RWPE2 (cell line): ENCODE data around the gene RGMB.

Experiments used
- ATAC-seq: fragments of 200-7000 bp; cut with Tn5 transposase; 3 replicates; pipeline ENCODE4 v1.9.1; 2021; ENCODE audit warnings: low read depth
- DNase-seq: peaks from one replicate; pipeline ENCODE4 v3.0.0-alpha.2; 2020; ENCODE audit warnings: low spot score
- H3K27ac ChIP-seq: fragments of 450-650 bp; 2 replicates; pipeline ENCODE4 v1.5.1; 2017; ENCODE audit warnings: mild to moderate bottlenecking; ENCODE audit not compliant: poor library complexity, severe bottlenecking
- H3K27me3 ChIP-seq: fragments of 250-450 bp; sonication (Bioruptor Pico); 2 replicates; pipeline ENCODE4 v1.5.1; 2021; ENCODE audit warnings: mild to moderate bottlenecking, moderate library complexity; ENCODE audit not compliant: insufficient read depth, poor library complexity, severe bottlenecking
- H3K36me3 ChIP-seq: fragments of 250-450 bp; sonication (Bioruptor Pico); 2 replicates; pipeline ENCODE4 v1.5.1; 2020; ENCODE audit warnings: low read depth, mild to moderate bottlenecking, moderate library complexity
- H3K4me1 ChIP-seq: fragments of 250-450 bp; sonication (Bioruptor Pico); 2 replicates; pipeline ENCODE4 v1.5.1; 2021; ENCODE audit warnings: mild to moderate bottlenecking, moderate library complexity; ENCODE audit not compliant: insufficient read depth, poor library complexity, severe bottlenecking
- H3K4me3 ChIP-seq: fragments of 250-450 bp; sonication (Bioruptor Pico); 2 replicates; pipeline ENCODE4 v1.5.1; 2021; ENCODE audit warnings: mild to moderate bottlenecking, moderate library complexity; ENCODE audit not compliant: severe bottlenecking
- H3K9me3 ChIP-seq: fragments of 250-450 bp; sonication (Bioruptor Pico); 2 replicates; pipeline ENCODE4 v1.5.1; 2021; ENCODE audit warnings: mild to moderate bottlenecking, moderate library complexity; ENCODE audit not compliant: severe bottlenecking
- TF ChIP-seq, protein P1 (sequence below): fragments of 450-650 bp; IDR thresholded peaks from one replicate; pipeline ENCODE4 v1.5.1; 2017; ENCODE audit warnings: mild to moderate bottlenecking, moderate library complexity; ENCODE audit not compliant: poor library complexity, severe bottlenecking

RGMB gene

DNA sequence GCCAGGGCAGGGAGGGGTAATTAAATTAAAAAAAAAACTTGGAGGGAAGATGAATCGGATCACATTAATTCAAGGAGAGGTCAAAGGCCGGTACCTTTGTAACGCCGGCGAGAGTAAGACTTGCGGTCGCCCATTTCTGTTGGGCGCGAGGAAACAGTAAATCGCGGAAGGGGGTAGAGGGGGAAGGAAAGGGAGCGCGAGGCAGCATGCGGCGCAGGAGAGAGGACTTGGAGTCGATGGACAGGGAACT, 324 bp upstream of the RGMB start:
- H3K4me1 ChIP-seq = peaks cover 37% of the 10 kb centered on the region
- H3K36me3 ChIP-seq = peaks cover 36% of the 10 kb centered on the region

DNA sequence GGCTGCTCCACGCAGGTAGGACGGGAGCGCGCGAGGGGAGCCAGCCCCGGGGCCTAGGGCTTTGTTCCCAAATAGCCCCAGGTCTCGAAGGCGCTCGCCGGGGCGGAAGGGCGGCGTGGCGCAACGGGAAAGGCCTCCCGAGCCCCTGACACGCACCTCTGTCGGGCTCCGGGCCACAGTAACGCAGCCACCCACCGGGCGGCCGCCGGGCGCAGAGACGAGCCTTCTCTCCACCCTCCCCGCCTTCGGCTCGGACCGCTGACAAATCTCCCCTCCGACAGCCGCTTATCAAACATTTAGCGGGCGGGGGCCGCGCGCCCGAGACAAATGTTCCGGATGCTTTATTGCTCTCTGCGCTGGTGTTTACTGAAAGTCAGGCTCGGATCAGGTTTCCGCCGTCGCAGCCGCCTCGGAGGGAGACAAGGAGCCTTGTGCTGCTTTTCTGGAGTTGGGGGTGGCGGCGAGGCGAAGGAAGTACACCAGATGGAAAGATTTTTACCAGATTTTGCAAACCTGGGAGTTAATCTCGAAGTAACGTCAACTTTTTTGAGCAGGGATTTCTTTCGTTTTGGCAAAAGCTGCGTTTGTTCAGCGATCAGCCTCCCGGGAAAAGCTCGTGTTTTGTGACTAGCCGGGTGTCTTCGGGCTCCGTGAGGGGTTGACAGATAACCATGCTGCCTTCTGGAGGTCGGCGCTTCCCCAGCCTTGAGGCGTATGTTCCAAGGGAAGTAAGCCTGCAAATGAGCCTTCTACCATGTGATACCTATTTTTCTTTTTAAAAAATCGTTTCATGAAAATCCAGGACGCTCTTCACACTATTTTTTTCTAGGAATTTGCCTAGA, 950 bp downstream of the RGMB start:
- Histone ChIP-seq H3K27me3 (no peaks in the 10 kb centered on the region), H3K4me3 (peak overlapping the region; percentile 81), H3K9me3 (no peaks in the 10 kb centered on the region), H3K4me1 (peaks cover 44% of the 10 kb centered on the region), H3K27ac (peak overlapping the region; percentile 73), H3K36me3 (peaks cover 49% of the 10 kb centered on the region)
- peak; percentile 1; the same call in 2 of the 3 replicates for ATAC-seq
- peak; percentile 66 for DNase-seq
- TF ChIP-seq, protein P1, sequence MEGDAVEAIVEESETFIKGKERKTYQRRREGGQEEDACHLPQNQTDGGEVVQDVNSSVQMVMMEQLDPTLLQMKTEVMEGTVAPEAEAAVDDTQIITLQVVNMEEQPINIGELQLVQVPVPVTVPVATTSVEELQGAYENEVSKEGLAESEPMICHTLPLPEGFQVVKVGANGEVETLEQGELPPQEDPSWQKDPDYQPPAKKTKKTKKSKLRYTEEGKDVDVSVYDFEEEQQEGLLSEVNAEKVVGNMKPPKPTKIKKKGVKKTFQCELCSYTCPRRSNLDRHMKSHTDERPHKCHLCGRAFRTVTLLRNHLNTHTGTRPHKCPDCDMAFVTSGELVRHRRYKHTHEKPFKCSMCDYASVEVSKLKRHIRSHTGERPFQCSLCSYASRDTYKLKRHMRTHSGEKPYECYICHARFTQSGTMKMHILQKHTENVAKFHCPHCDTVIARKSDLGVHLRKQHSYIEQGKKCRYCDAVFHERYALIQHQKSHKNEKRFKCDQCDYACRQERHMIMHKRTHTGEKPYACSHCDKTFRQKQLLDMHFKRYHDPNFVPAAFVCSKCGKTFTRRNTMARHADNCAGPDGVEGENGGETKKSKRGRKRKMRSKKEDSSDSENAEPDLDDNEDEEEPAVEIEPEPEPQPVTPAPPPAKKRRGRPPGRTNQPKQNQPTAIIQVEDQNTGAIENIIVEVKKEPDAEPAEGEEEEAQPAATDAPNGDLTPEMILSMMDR = peak; percentile 17

More for the DNA sequence above, 324 bp upstream of the RGMB start:
- Histone ChIP-seq H3K27ac (peak overlapping the region; percentile 73), H3K9me3 (no peaks in the 10 kb centered on the region), H3K4me3 (peak overlapping the region; percentile 81), H3K27me3 (no peaks in the 10 kb centered on the region)
- DNase-seq = no peak
- TF ChIP-seq, protein P1 = no peak
- ATAC-seq = no peak

DNA sequence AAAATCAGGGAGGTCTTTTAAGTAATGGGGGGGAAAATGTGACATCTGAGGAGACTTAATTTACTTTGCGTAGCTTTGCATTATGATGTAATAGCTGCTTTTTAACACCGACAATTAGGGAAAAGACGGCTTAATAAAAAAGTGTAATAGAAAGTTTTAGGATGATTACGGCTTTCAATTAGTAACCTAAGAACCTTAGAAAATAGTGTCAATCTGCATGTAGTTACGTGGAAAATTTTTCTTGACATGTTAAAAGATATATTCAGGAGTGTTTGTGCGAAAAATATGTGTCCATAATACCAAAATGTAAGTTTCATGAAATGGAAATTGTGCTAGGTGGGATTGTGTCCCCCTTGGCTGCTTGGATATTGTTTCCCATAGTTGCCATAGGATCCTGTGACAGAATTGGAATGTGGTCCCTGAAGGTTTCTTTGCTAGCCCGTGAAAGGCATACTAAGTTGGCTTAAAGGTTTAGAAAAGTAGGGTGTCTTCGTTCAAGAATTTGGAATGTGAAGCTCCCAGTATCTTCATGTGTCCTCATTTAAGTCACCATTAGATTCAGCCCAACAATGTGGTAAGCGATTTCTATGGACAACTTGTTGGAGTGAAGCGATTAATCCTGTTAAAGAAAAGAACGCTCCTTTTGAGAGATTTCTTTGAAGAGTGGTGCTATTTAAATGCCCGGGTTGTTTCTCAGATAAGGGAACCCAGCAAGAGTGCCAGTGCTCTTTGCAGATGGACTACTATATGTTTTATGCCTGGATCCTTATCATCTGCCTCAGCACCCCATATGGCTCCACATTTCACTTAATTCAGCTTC, 2.0 kb downstream of the RGMB start:
- Histone ChIP-seq H3K4me3 (peak overlapping the region; percentile 81), H3K27me3 (no peaks in the 10 kb centered on the region), H3K9me3 (no peaks in the 10 kb centered on the region), H3K27ac (peak overlapping the region; percentile 73), H3K4me1 (peaks cover 46% of the 10 kb centered on the region), H3K36me3 (peaks cover 59% of the 10 kb centered on the region)
- DNase-seq (no peak), ATAC-seq (no peak)
- TF ChIP-seq, protein P1 = no peak

DNA sequence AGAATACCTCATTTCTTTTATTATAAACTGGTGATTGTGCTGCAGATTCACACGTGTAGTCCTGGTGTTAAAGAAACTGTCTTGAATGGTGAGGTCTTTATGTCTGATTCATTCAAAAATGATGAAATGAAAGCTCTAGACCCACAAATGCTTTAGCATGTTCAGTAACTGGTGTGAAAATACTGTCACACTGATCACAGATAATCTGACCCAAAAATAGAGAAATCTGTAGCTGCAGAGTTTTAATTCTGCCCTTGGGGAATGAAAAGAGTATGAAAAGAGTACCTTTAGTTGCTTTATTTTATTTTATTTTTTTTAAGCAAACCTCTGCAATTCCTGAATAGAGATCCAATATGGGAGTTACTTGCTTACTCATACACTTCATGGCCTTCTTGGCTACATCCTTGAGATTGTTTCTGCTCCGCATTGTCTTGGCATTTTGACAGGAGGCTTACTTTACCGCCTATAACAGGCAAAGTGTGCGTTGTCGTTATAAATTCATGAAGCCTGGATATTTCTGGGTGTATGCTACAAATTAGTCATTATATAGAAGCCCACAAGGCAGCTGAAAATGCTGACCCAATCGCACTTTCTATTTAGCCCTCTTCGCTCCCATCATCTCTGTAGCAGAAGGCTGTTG, 2.7 kb downstream of the RGMB start:
- DNase-seq (no peak), ATAC-seq (no peak)
- Histone ChIP-seq H3K36me3 (peaks cover 66% of the 10 kb centered on the region), H3K27ac (peak overlapping the region; percentile 73), H3K27me3 (no peaks in the 10 kb centered on the region), H3K4me1 (peaks cover 48% of the 10 kb centered on the region), H3K4me3 (peak overlapping the region; percentile 81), H3K9me3 (no peaks in the 10 kb centered on the region)
- TF ChIP-seq, protein P1 = no peak
